ENCODE results near the gene TTC7B.
"Not testable (repeated sequence)": the region's sequence is repeated elsewhere in the genome, so short reads cannot be mapped to it uniquely, and the experiment has no call there.

TTC7B gene

GRCh38 chr14:90535556-90536090 lies 280.6 kb downstream of the TTC7B start:
- no peak overlapping the region for H3K4me3 ChIP-seq (ENCODE audit: low read depth, low read length)
- no peaks in the 10 kb centered on the region for H3K9me3 ChIP-seq (ENCODE audit: control insufficient read depth, insufficient read depth, low read length)
- no peaks in the 10 kb centered on the region for H3K27me3 ChIP-seq (ENCODE audit: control insufficient read depth, insufficient read depth, low read length)
- H3K4me1 ChIP-seq (ENCODE audit: control insufficient read depth, insufficient read depth, low read length), result no peaks in the 10 kb centered on the region
- no peak overlapping the region for H3K9ac ChIP-seq (ENCODE audit: low read depth, low read length)
- peaks cover 2% of the 10 kb centered on the region for H3K36me3 ChIP-seq (ENCODE audit: control insufficient read depth, insufficient read depth, low read length)

DNA sequence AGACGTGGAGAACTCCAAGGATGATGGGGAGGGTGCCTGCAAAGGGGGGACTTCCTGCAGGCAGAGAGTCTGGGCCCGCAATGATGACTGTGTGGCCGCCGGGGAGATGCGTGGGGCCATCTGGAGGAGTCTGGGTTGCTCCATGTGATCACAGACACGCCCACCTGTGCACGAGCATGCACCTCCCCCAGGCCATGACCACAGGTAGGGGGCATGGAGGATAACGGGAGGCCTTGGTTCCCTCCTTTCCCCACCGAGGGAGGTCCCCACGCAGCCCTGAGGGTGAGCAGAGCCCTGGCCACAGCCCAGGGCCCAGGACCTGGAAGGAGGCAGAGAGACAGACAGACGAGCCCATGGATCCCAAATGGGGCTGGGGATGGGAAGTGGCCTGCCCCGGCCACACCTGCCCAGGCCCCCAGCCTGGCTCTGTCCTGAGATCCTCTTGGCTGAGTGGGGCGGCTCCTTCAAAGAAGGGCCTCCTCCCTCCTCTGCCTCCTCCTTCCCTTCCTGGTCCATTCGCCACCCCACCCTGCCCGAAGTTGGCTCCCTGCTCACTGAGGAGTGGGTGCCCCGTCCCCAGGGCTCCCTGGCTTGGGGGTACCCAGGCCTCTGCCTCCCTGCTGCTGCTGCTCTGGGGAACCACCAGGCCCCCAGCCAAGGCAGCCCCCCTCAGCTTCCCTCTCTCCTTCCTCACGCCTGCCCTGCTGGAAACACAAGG lies 281.2 kb downstream of the TTC7B start:
- H3K9me3 ChIP-seq (ENCODE audit: control insufficient read depth, insufficient read depth, low read length), result no peaks in the 10 kb centered on the region
- H3K27me3 ChIP-seq (ENCODE audit: control insufficient read depth, insufficient read depth, low read length), result no peaks in the 10 kb centered on the region
- peaks cover 2% of the 10 kb centered on the region for H3K36me3 ChIP-seq (ENCODE audit: control insufficient read depth, insufficient read depth, low read length)
- no peaks in the 10 kb centered on the region for H3K4me1 ChIP-seq (ENCODE audit: control insufficient read depth, insufficient read depth, low read length)
- no peak overlapping the region for H3K9ac ChIP-seq (ENCODE audit: low read depth, low read length)
- no peak overlapping the region for H3K4me3 ChIP-seq (ENCODE audit: low read depth, low read length)

- no peak overlapping the region for H3K4me3 ChIP-seq (ENCODE audit: low read depth, low read length)
- peaks cover 2% of the 10 kb centered on the region for H3K36me3 ChIP-seq (ENCODE audit: control insufficient read depth, insufficient read depth, low read length)
- no peaks in the 10 kb centered on the region for H3K4me1 ChIP-seq (ENCODE audit: control insufficient read depth, insufficient read depth, low read length)
- H3K27me3 ChIP-seq (ENCODE audit: control insufficient read depth, insufficient read depth, low read length), result no peaks in the 10 kb centered on the region
- no peak overlapping the region for H3K9ac ChIP-seq (ENCODE audit: low read depth, low read length)
- H3K9me3 ChIP-seq (ENCODE audit: control insufficient read depth, insufficient read depth, low read length), result no peaks in the 10 kb centered on the region
Observed at GRCh38 chr14:90534091-90534837, 282.0 kb downstream of the TTC7B start.

GRCh38 chr14:90533591-90534021 lies 282.6 kb downstream of the TTC7B start:
- Histone ChIP-seq H3K9me3 (ENCODE audit: control insufficient read depth, insufficient read depth, low read length) (no peaks in the 10 kb centered on the region), H3K27me3 (ENCODE audit: control insufficient read depth, insufficient read depth, low read length) (no peaks in the 10 kb centered on the region), H3K4me1 (ENCODE audit: control insufficient read depth, insufficient read depth, low read length) (no peaks in the 10 kb centered on the region), H3K9ac (ENCODE audit: low read depth, low read length) (no peak overlapping the region), H3K4me3 (ENCODE audit: low read depth, low read length) (no peak overlapping the region), H3K36me3 (ENCODE audit: control insufficient read depth, insufficient read depth, low read length) (no peaks in the 10 kb centered on the region)

DNA sequence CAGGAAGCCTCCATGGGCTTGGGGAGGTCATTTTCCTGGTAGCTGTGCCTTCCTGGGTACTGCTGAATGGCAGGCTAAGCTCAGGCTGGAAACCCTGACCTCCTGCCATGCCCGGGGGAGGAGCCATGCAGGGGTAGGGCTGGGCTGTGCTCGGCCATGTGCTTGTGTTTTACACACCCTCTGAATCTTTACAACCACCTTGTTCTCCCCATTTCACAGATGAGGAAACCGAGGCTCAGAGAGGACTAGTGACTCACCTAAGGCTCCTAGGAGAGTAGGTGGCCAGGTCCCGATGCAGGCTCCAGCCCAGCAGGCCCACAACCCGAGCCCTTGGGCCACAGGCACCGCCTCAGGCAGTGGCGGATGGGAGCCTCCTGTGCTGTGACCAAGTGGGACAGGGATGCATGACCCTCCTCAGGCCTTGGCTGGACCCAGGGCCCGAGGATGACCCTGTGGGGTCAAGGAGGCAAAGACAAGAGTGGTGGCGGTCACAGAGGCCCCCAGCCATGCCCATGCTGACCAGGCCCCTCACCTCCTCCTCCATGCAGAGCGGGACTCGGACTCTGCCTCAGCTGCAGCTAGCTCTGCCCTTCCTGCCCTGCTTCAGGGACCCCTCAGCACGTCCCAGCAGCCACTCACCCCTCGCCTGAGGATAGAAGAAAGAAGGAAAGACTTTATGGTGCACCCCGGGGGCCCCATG lies 283.3 kb downstream of the TTC7B start:
- Histone ChIP-seq H3K9me3 (ENCODE audit: control insufficient read depth, insufficient read depth, low read length) (no peaks in the 10 kb centered on the region), H3K36me3 (ENCODE audit: control insufficient read depth, insufficient read depth, low read length) (no peaks in the 10 kb centered on the region), H3K4me1 (ENCODE audit: control insufficient read depth, insufficient read depth, low read length) (no peaks in the 10 kb centered on the region), H3K9ac (ENCODE audit: low read depth, low read length) (no peak overlapping the region), H3K4me3 (ENCODE audit: low read depth, low read length) (no peak overlapping the region), H3K27me3 (ENCODE audit: control insufficient read depth, insufficient read depth, low read length) (no peaks in the 10 kb centered on the region)

- Histone ChIP-seq H3K36me3 (ENCODE audit: control insufficient read depth, insufficient read depth, low read length) (no peaks in the 10 kb centered on the region), H3K9me3 (ENCODE audit: control insufficient read depth, insufficient read depth, low read length) (no peaks in the 10 kb centered on the region), H3K9ac (ENCODE audit: low read depth, low read length) (no peak overlapping the region), H3K27me3 (ENCODE audit: control insufficient read depth, insufficient read depth, low read length) (no peaks in the 10 kb centered on the region), H3K4me1 (ENCODE audit: control insufficient read depth, insufficient read depth, low read length) (no peaks in the 10 kb centered on the region), H3K4me3 (ENCODE audit: low read depth, low read length) (no peak overlapping the region)
Observed at GRCh38 chr14:90531497-90531896, 284.7 kb downstream of the TTC7B start.

- no peak overlapping the region for H3K9ac ChIP-seq (ENCODE audit: low read depth, low read length)
Observed at GRCh38 chr14:90530523-90530922, 285.7 kb downstream of the TTC7B start.

DNA sequence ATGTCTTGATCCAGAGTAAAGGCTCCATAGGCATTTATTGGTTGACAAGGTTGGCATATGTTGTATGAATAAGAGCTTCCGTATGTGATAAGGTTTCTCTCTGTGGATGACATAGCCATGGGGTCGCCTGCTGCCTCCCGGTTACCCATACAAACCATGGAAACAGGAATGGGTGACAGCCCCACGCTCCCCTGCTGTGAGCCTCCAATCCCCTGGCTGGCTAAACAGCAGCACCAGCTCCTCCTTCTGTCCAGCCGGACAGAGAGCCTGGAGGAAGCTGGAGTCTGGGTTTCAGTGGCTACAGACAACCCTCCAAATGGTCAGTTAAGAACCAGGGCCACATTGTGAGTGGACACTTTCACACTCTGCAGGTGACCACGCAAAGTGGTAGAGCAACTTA lies 288.3 kb downstream of the TTC7B start:
- H3K36me3 ChIP-seq (ENCODE audit: control insufficient read depth, insufficient read depth, low read length), result no peaks in the 10 kb centered on the region
- no peaks in the 10 kb centered on the region for H3K9me3 ChIP-seq (ENCODE audit: control insufficient read depth, insufficient read depth, low read length)
- H3K9ac ChIP-seq (ENCODE audit: low read depth, low read length), result no peak overlapping the region
- H3K4me1 ChIP-seq (ENCODE audit: control insufficient read depth, insufficient read depth, low read length), result no peaks in the 10 kb centered on the region
- H3K4me3 ChIP-seq (ENCODE audit: low read depth, low read length), result no peak overlapping the region
- H3K27me3 ChIP-seq (ENCODE audit: control insufficient read depth, insufficient read depth, low read length), result no peaks in the 10 kb centered on the region

More at GRCh38 chr14:90530523-90530922, 285.7 kb downstream of the TTC7B start:
- Histone ChIP-seq H3K4me3 (ENCODE audit: low read depth, low read length) (no peak overlapping the region), H3K36me3 (ENCODE audit: control insufficient read depth, insufficient read depth, low read length) (no peaks in the 10 kb centered on the region), H3K27me3 (ENCODE audit: control insufficient read depth, insufficient read depth, low read length) (no peaks in the 10 kb centered on the region), H3K4me1 (ENCODE audit: control insufficient read depth, insufficient read depth, low read length) (no peaks in the 10 kb centered on the region), H3K9me3 (ENCODE audit: control insufficient read depth, insufficient read depth, low read length) (no peaks in the 10 kb centered on the region)

- H3K9ac ChIP-seq (ENCODE audit: low read depth, low read length); H3K4me1 ChIP-seq (ENCODE audit: control insufficient read depth, insufficient read depth, low read length); H3K27me3 ChIP-seq (ENCODE audit: control insufficient read depth, insufficient read depth, low read length); H3K4me3 ChIP-seq (ENCODE audit: low read depth, low read length); H3K36me3 ChIP-seq (ENCODE audit: control insufficient read depth, insufficient read depth, low read length); H3K9me3 ChIP-seq (ENCODE audit: control insufficient read depth, insufficient read depth, low read length): not testable (repeated sequence)
Observed at GRCh38 chr14:90526536-90526935, 289.7 kb downstream of the TTC7B start.

- not testable (repeated sequence) for H3K4me1 ChIP-seq (ENCODE audit: control insufficient read depth, insufficient read depth, low read length); H3K9me3 ChIP-seq (ENCODE audit: control insufficient read depth, insufficient read depth, low read length); H3K27me3 ChIP-seq (ENCODE audit: control insufficient read depth, insufficient read depth, low read length); H3K36me3 ChIP-seq (ENCODE audit: control insufficient read depth, insufficient read depth, low read length); H3K9ac ChIP-seq (ENCODE audit: low read depth, low read length); H3K4me3 ChIP-seq (ENCODE audit: low read depth, low read length)
Observed at GRCh38 chr14:90525353-90526028, 290.7 kb downstream of the TTC7B start.
